Natural killer cell (primary cell): ENCODE measurements around the gene PPP4C. TPM values are rescaled to one million over a fixed set of nuclear protein-coding genes. Genes with fewer than 3 reads are reported as not detected.
A peak's percentile ranks its signal among the peaks of the same experiment; 100 is the strongest.

ENCODE experiments used
- ATAC-seq, 3 donors: fragments of 150-1000 bp in 2 of 3; fragments of 200-7000 bp in 1 of 3; cut with Tn5 transposase; 1 replicate in 1 of 3; 2 replicates in 2 of 3; pipeline ENCODE4 v1.10.0; 2021; ENCODE audit warnings: mild to moderate bottlenecking in 2 of 3, moderate library complexity in 2 of 3
- DNase-seq, 2 donors: peaks; one replicate each; pipeline versions ENCODE4 v3.0.0 to v3.0.0-alpha.2; 2013 to 2021; ENCODE audit warnings: mixed read lengths in 1 of 2
- H3K27ac ChIP-seq: one replicate; pipeline ENCODE4 v1.5.1; 2013; ENCODE audit warnings: mild to moderate bottlenecking, low read length
- H3K27me3 ChIP-seq: one replicate; pipeline ENCODE4 v1.6.1; 2013; ENCODE audit warnings: low read length; ENCODE audit not compliant: control insufficient read depth, insufficient read depth
- H3K36me3 ChIP-seq: one replicate; pipeline ENCODE4 v1.6.1; 2013; ENCODE audit warnings: low read length; ENCODE audit not compliant: control insufficient read depth, insufficient read depth
- H3K4me1 ChIP-seq: one replicate; pipeline ENCODE4 v1.6.1; 2013; ENCODE audit warnings: low read length; ENCODE audit not compliant: control insufficient read depth, insufficient read depth
- H3K4me3 ChIP-seq: one replicate; pipeline ENCODE4 v1.5.1; 2013; ENCODE audit warnings: low read length
- H3K9me3 ChIP-seq: one replicate; pipeline ENCODE4 v1.6.1; 2013; ENCODE audit warnings: low read length; ENCODE audit not compliant: control insufficient read depth, insufficient read depth
- H3K27ac Mint-ChIP-seq, 2 donors: one replicate each; pipeline ENCODE4 v1.8.0; 2022; ENCODE audit warnings: mild to moderate bottlenecking in 2 of 2, mixed read lengths in 2 of 2, moderate library complexity in 1 of 2
- H3K27me3 Mint-ChIP-seq, 2 donors: one replicate each; pipeline ENCODE4 v1.8.0; 2022; ENCODE audit warnings: low read depth in 2 of 2, mixed read lengths in 2 of 2
- H3K36me3 Mint-ChIP-seq: one replicate; pipeline ENCODE4 v1.8.0; 2022; ENCODE audit warnings: mixed read lengths
- H3K4me1 Mint-ChIP-seq, 2 donors: one replicate each; pipeline ENCODE4 v1.8.0; 2022; ENCODE audit warnings: mixed read lengths in 2 of 2
- H3K4me3 Mint-ChIP-seq: one replicate; pipeline ENCODE4 v1.8.0; 2022; ENCODE audit warnings: mild to moderate bottlenecking, moderate library complexity, mixed read lengths
- H3K9me3 Mint-ChIP-seq, 2 donors: one replicate each; pipeline ENCODE4 v1.8.0; 2022; ENCODE audit warnings: mixed read lengths in 2 of 2
- CTCF ChIP-seq: fragments of 200-600 bp; IDR thresholded peaks from one replicate; pipeline ENCODE4 v1.8.0; 2022; ENCODE audit warnings: antibody characterized with exemption
- WGBS: methylation state at CpG from one replicate; pipeline ENCODE4 v1.1.7; 2013; ENCODE audit warnings: missing lambda C conversion rate; ENCODE audit not compliant: insufficient coverage; 5-methylcytosine and 5-hydroxymethylcytosine counted together
- intact Hi-C: fragments of 100-400 bp; cut with micrococcal nuclease; formaldehyde crosslinking; loops from one replicate; pipeline ENCODE4 v1.14.2; 2022
- total RNA-seq, 4 donors: library from RNA; stranded (reverse); fragments of 120-200 nt in 1 of 4; gene quantifications; one replicate each; pipeline versions ENCODE4 v1.2.3 to v1.2.4, GENCODE V29; 2013 to 2022

The PPP4C gene
- total RNA-seq, 3 donors from 2014 or later (not counting 1 experiment from before 2014, with no cell fraction given) = 119 to 132 (median 130) TPM

DNA sequence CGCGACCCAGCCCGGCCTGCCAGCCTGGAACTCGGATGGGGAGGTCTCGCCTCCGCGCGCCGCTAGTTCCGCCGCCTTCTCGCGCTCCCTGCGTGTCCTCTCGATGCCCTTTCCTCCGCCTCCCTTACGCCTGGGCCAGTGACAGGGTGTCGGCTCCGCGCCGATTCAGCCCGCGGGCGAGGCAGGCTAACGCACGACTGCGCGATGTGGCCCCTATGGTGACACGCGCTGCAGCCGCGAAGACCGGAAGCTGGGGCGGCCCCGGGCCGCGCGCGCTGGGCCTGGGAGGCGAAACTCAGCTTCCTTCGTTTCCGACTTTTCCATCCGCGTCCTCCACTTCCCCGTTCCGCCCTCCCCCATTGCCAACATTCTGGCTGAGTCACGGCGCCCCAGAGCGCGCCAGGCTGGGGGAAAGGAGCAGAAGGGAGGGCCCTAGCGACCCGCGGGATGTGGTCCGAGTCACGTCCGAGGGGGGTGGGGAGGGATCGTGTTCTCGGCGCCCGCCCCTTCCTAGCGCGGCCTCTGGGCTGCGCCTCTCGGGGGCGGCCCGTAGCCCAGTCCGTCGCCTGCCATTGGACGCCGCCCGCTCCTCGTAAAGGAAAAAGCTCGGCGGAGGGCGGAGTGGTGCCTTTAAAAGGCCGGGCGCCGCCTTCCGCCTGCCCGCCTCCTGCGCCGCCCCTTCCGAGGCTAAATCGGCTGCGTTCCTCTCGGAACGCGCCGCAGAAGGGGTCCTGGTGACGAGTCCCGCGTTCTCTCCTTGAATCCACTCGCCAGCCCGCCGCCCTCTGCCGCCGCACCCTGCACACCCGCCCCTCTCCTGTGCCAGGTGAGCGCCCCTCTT is 10.5 kb upstream of the PPP4C start, which contains the start of gene ALDOA:
Gene ALDOA, plus strand, starts transcription at position 659 of the 841 bp plus-strand sequence. CDS start 1,138 bp downstream, outside the sequence.
- WGBS = under 1% methylated on average over 99 of the region's 99 CpGs
- ATAC-seq = peak; percentile 80 to 94 (median 84)
- Histone ChIP-seq H3K27ac (peak within 1 kb of the TSS; percentile 79), H3K4me3 (peak within 1 kb of the TSS; percentile 96), H3K9me3 (no peaks in the 10 kb centered on the region), H3K27me3 (no peaks in the 10 kb centered on the region), H3K36me3 (peaks cover 31% of the 10 kb centered on the region), H3K4me1 (peaks cover 42% of the 10 kb centered on the region)
- peaks cover 36 to 56% of the 10 kb centered on the region in 2 donors for H3K4me1 Mint-ChIP-seq
- peak; percentile 94 to 96 for DNase-seq
- no peaks in the 10 kb centered on the region for H3K9me3 Mint-ChIP-seq
- H3K27me3 Mint-ChIP-seq = no peaks in the 10 kb centered on the region
- intact Hi-C loops = loop anchor here (1.0 to 10.0 kb wide), 2 partner anchors 10 to 339 kb away; partner anchors contain the start of genes PPP4C and ZNF771
- H3K36me3 Mint-ChIP-seq = no peaks in the 10 kb centered on the region
- no peak for TF ChIP-seq CTCF
- H3K4me3 Mint-ChIP-seq = peak within 1 kb of the TSS; percentile 98
- peak within 1 kb of the TSS; percentile 94 to 98 for H3K27ac Mint-ChIP-seq

DNA sequence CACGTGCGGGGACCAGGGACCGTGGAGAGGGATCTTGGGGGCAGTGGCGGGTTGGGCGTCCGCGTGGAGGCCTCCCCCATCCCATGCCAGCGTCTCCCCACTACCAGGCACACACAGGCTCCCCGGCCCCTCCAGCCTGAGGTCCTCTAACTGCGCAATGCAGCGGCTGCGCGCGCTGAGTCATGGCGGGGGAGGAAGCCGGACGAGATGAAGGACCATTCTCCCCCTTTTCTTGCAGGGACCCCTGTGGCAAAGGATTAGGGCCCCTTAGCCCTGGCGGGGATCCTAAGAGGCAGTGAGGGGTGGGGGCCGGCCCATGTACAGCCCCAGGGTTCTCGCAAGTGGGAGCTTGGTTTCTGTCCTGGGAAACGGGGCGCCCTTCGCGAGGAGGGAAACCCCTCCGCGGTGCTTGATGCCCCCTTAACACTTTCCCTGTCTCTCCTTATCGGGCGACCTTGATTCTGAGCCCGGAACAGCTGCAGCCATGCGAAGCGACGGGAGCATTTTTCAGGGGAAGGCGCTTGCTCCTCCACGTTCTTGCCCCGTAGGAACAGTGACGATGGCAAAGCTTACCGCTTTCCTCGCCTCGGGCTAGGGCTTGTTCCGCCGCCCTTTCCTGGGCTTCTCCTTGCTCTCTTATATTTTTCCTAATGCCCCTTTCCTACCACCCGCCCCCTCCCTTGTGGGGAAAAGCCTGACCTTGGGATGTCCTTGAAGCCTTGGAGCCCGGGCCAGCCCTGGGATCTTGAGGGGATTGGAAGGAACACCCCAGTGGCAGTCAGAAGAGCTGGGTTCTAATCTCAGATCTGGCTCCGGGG is 9.6 kb upstream of the PPP4C start:
- no peaks in the 10 kb centered on the region for H3K36me3 Mint-ChIP-seq
- peaks cover 36 to 59% of the 10 kb centered on the region in 2 donors for H3K4me1 Mint-ChIP-seq
- peak in 1 of 3 donors; percentile 10 for ATAC-seq

More for the DNA sequence above, 9.6 kb upstream of the PPP4C start:
- Histone ChIP-seq H3K27ac (peak overlapping the region; percentile 79), H3K4me1 (peaks cover 42% of the 10 kb centered on the region), H3K36me3 (peaks cover 38% of the 10 kb centered on the region), H3K9me3 (no peaks in the 10 kb centered on the region), H3K4me3 (peak overlapping the region; percentile 96), H3K27me3 (no peaks in the 10 kb centered on the region)
- H3K4me3 Mint-ChIP-seq = peak overlapping the region; percentile 98
- H3K9me3 Mint-ChIP-seq = no peaks in the 10 kb centered on the region
- intact Hi-C loops = loop anchor here (1.0 to 10.0 kb wide), 2 partner anchors 9 to 339 kb away; partner anchors contain the start of genes PPP4C and ZNF771
- H3K27ac Mint-ChIP-seq = peak overlapping the region; percentile 94 to 98
- 2% methylated on average over 44 of the region's 44 CpGs for WGBS
- no peaks in the 10 kb centered on the region for H3K27me3 Mint-ChIP-seq
- no peak for TF ChIP-seq CTCF
- peak in 1 of 2 donors; percentile 54 for DNase-seq
